ENCODE measurements around the gene TAF11.

TAF11 gene

GRCh38 chr6:34866509-34866908, 21.3 kb downstream of the TAF11 start:
- no peak for ATAC-seq

GRCh38 chr6:34865107-34865506, 22.7 kb downstream of the TAF11 start:
- ATAC-seq = peak; percentile 95
- TF ChIP-seq POU6F1 (CRISPR knock-in tag; IDR thresholded peaks at IDR 0.05; ENCODE audit: borderline replicate concordance, low read depth) (no peak), OSR1 (CRISPR knock-in tag; IDR thresholded peaks at IDR 0.05) (no peak), ZNF8 (CRISPR knock-in tag; IDR thresholded peaks at IDR 0.05) (no peak), TCF4 (CRISPR knock-in tag; IDR thresholded peaks at IDR 0.05; ENCODE audit: borderline replicate concordance) (peak; percentile 61; the same call in 1 of the 2 replicates), TSHZ2 (CRISPR knock-in tag; IDR thresholded peaks at IDR 0.05) (no peak), PATZ1 (CRISPR knock-in tag; IDR thresholded peaks at IDR 0.05; ENCODE audit: borderline replicate concordance) (no peak), CREB5 (CRISPR knock-in tag; IDR thresholded peaks at IDR 0.05; ENCODE audit: low read depth) (peak; percentile 57; the same call in 1 of the 2 replicates), ZC3H10 (CRISPR knock-in tag; IDR thresholded peaks at IDR 0.05) (0 out of 2 replicates have a peak, but pooled peaks have one; percentile 37), CSDC2 (CRISPR knock-in tag; IDR thresholded peaks at IDR 0.05) (no peak), ZNF565 (CRISPR knock-in tag; conservative IDR thresholded peaks at IDR 0.05; ENCODE audit: low read depth) (no peak), GLIS3 (CRISPR knock-in tag; IDR thresholded peaks at IDR 0.05) (no peak), ARNTL (CRISPR knock-in tag; IDR thresholded peaks at IDR 0.05; ENCODE audit: borderline replicate concordance, low read depth) (no peak), ZFP3 (CRISPR knock-in tag; IDR thresholded peaks at IDR 0.05) (no peak), ISL1 (CRISPR knock-in tag; IDR thresholded peaks at IDR 0.05) (peak; percentile 52), RARB (CRISPR knock-in tag; IDR thresholded peaks at IDR 0.05) (no peak), TOX (CRISPR knock-in tag; IDR thresholded peaks at IDR 0.05; ENCODE audit: borderline replicate concordance) (no peak), PPARA (CRISPR knock-in tag; IDR thresholded peaks at IDR 0.05; ENCODE audit: borderline replicate concordance) (no peak), CSRNP3 (CRISPR knock-in tag; IDR thresholded peaks at IDR 0.05) (0 out of 2 replicates have a peak, but pooled peaks have one; percentile 20), SNAI2 (CRISPR knock-in tag; IDR thresholded peaks at IDR 0.05) (no peak), BACH2 (CRISPR knock-in tag; IDR thresholded peaks at IDR 0.05; ENCODE audit: borderline replicate concordance) (no peak), ZFP30 (CRISPR knock-in tag; IDR thresholded peaks at IDR 0.05) (no peak)

More at GRCh38 chr6:34866509-34866908, 21.3 kb downstream of the TAF11 start:
- TF ChIP-seq ZFP30 (CRISPR knock-in tag; IDR thresholded peaks at IDR 0.05) = no peak
- TF ChIP-seq POU6F1 (CRISPR knock-in tag; IDR thresholded peaks at IDR 0.05; ENCODE audit: borderline replicate concordance, low read depth) = no peak
- TF ChIP-seq ZNF70 (CRISPR knock-in tag; IDR thresholded peaks at IDR 0.05) = no peak
- no peak for TF ChIP-seq ZC3H10 (CRISPR knock-in tag; IDR thresholded peaks at IDR 0.05)
- no peak for TF ChIP-seq PPARA (CRISPR knock-in tag; IDR thresholded peaks at IDR 0.05; ENCODE audit: borderline replicate concordance)
- no peak for TF ChIP-seq ZNF8 (CRISPR knock-in tag; IDR thresholded peaks at IDR 0.05)
- TF ChIP-seq ZFP3 (CRISPR knock-in tag; IDR thresholded peaks at IDR 0.05) = no peak
- TF ChIP-seq ESRRG (CRISPR knock-in tag; IDR thresholded peaks at IDR 0.05) = no peak
- no peak for TF ChIP-seq OSR1 (CRISPR knock-in tag; IDR thresholded peaks at IDR 0.05)
- TF ChIP-seq SNAI2 (CRISPR knock-in tag; IDR thresholded peaks at IDR 0.05) = no peak
- no peak for TF ChIP-seq CSDC2 (CRISPR knock-in tag; IDR thresholded peaks at IDR 0.05)
- TF ChIP-seq RARB (CRISPR knock-in tag; IDR thresholded peaks at IDR 0.05) = no peak
- TF ChIP-seq TOX (CRISPR knock-in tag; IDR thresholded peaks at IDR 0.05; ENCODE audit: borderline replicate concordance) = no peak
- TF ChIP-seq CSRNP3 (CRISPR knock-in tag; IDR thresholded peaks at IDR 0.05) = no peak

Measured in SK-N-SH treated with all-trans-retinoic acid at 6 μM for 48 hours (cell line).